Measurements from ENCODE around the gene PTPN7.

- TF ChIP-seq CTCF (IDR thresholded peaks at IDR 0.05; ENCODE audit: extremely low read depth in 1 of 2, insufficient read depth in 1 of 2, low read depth in 1 of 2, low read length in 2 of 2) (no peak), FOS (IDR thresholded peaks at IDR 0.05; ENCODE audit: borderline replicate concordance, insufficient read depth, low read length) (no peak), POLR2AphosphoS5 (IDR thresholded peaks at IDR 0.05; ENCODE audit: insufficient read depth, low read depth, low read length) (no peak)
Measured at GRCh38 chr1:202123336-202123813, 37.0 kb downstream of the PTPN7 start.

Data from endothelial cell of umbilical vein (primary cell).